ENCODE data around the gene CDCA7L. TPM values are rescaled to one million over a fixed set of nuclear protein-coding genes. Genes with fewer than 3 reads are reported as not detected.

Gene CDCA7L
- total and polyA plus RNA-seq, 3 donors from 2014 or later = 39.9 to 47.1 (median 46.1) TPM

- H3K36me3 ChIP-seq (ENCODE audit: low read depth, missing control alignments) = no peaks in the 10 kb centered on the region
- TF ChIP-seq CTCF (IDR thresholded peaks at IDR 0.05) (no peak), POLR2A (IDR thresholded peaks at IDR 0.05) (no peak)
- 88 to 89% methylated on average over 17 of the region's 17 CpGs for WGBS, 2 donors
- H3K4me3 ChIP-seq = no peak overlapping the region
- H3K9me3 ChIP-seq = no peaks in the 10 kb centered on the region
- intact Hi-C loops (cut with DNase I; ENCODE audit: low total_unique reads) = no loop called here
- H3K4me1 ChIP-seq = no peaks in the 10 kb centered on the region
- H3K27me3 ChIP-seq = no peaks in the 10 kb centered on the region
- no peak for DNase-seq
- no peak overlapping the region for H3K27ac ChIP-seq
These were observed 47.3 kb downstream of the CDCA7L start for GRCh38 chr7:21898265-21898930.

GRCh38 chr7:21893401-21893800, 52.3 kb downstream of the CDCA7L start:
- Histone ChIP-seq H3K36me3 (ENCODE audit: low read depth, missing control alignments) (no peaks in the 10 kb centered on the region), H3K27me3 (no peaks in the 10 kb centered on the region), H3K27ac (no peak overlapping the region), H3K4me1 (no peaks in the 10 kb centered on the region), H3K9me3 (no peaks in the 10 kb centered on the region), H3K4me3 (no peak overlapping the region)
- TF ChIP-seq CTCF (IDR thresholded peaks at IDR 0.05) = no peak
- TF ChIP-seq POLR2A (IDR thresholded peaks at IDR 0.05) = no peak
- intact Hi-C loops (cut with DNase I; ENCODE audit: low total_unique reads) = no loop called here
- no peak for DNase-seq
- 85 to 89% methylated on average over 3 of the region's 3 CpGs for WGBS, 2 donors

DNA sequence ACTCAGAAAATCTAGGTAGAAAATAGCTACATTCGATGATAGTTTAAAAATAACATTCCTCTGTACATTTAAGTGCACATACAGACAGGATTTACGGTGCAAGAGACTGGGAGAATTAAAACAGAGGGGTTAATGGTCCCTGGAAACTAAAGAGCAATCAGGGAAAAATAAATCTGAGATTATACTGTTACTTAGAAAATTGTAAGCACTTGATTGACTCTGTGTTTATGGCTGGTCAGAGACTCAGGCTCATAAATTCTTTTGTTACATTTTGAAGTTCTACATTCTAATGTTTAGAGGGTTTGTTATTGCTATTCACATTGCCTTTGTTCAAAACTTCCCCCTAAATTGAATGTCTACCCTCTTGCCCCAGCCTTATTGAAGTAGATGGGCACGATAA, 54.4 kb downstream of the CDCA7L start:
- Histone ChIP-seq H3K27ac (no peak overlapping the region), H3K4me3 (no peak overlapping the region), H3K9me3 (no peaks in the 10 kb centered on the region), H3K36me3 (ENCODE audit: low read depth, missing control alignments) (no peaks in the 10 kb centered on the region), H3K4me1 (no peaks in the 10 kb centered on the region), H3K27me3 (no peaks in the 10 kb centered on the region)
- intact Hi-C loops (cut with DNase I; ENCODE audit: low total_unique reads) = no loop called here
- TF ChIP-seq CTCF (IDR thresholded peaks at IDR 0.05) (no peak), POLR2A (IDR thresholded peaks at IDR 0.05) (no peak)
- 51 to 62% methylated on average over 3 of the region's 3 CpGs for WGBS, 2 donors
- DNase-seq = no peak

DNA sequence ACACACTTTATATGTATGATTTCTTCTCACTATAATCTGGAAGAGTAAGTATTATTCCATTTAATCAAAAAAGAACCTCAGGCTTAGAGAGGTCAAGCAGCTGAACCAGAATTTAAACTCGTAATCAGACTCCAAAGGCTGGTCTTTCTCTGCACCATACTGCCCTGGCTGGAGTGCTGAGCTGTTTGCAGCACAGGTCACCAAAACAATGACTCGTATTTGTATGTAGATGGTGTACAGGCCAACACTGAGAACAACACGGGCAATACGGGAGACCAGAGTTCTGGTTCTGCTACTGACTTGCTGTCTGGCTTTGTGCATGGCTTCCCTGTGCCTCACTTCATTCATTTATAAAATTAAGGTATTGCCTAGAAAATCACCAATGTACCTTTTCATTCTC, 57.9 kb downstream of the CDCA7L start:
- Histone ChIP-seq H3K9me3 (no peaks in the 10 kb centered on the region), H3K36me3 (ENCODE audit: low read depth, missing control alignments) (no peaks in the 10 kb centered on the region), H3K27ac (no peak overlapping the region), H3K4me1 (no peaks in the 10 kb centered on the region), H3K4me3 (no peak overlapping the region), H3K27me3 (no peaks in the 10 kb centered on the region)
- TF ChIP-seq POLR2A (IDR thresholded peaks at IDR 0.05) = no peak
- WGBS, 2 donors = 71 to 85% methylated on average over 4 of the region's 4 CpGs
- intact Hi-C loops (cut with DNase I; ENCODE audit: low total_unique reads) = no loop called here
- no peak for DNase-seq

GRCh38 chr7:21887353-21887752, 58.3 kb downstream of the CDCA7L start:
- WGBS, 2 donors = 81 to 82% methylated on average over 2 of the region's 2 CpGs
- intact Hi-C loops (cut with DNase I; ENCODE audit: low total_unique reads) = no loop called here
- no peaks in the 10 kb centered on the region for H3K36me3 ChIP-seq (ENCODE audit: low read depth, missing control alignments)
- no peak for TF ChIP-seq POLR2A (IDR thresholded peaks at IDR 0.05)
- no peak for TF ChIP-seq CTCF (IDR thresholded peaks at IDR 0.05)
- no peaks in the 10 kb centered on the region for H3K9me3 ChIP-seq
- H3K27ac ChIP-seq = no peak overlapping the region
- DNase-seq = no peak
- H3K4me1 ChIP-seq = no peaks in the 10 kb centered on the region
- H3K27me3 ChIP-seq = no peaks in the 10 kb centered on the region
- H3K4me3 ChIP-seq = no peak overlapping the region

Measured in testis (tissue), 3 donors.